CD4-positive, alpha-beta T cell (primary cell): ENCODE data around the gene C10orf71. TPM values are rescaled to one million over a fixed set of nuclear protein-coding genes. Genes with fewer than 3 reads are reported as not detected.

Source experiments
- ATAC-seq: fragments of 200-7000 bp; cut with Tn5 transposase; one replicate; pipeline ENCODE4 v1.10.0; 2022; ENCODE audit warnings: mild to moderate bottlenecking; ENCODE audit not compliant: poor library complexity
- CTCF ChIA-PET: fragments of 350-600 bp; sonication (Branson Sonifier 250); formaldehyde crosslinking; loops from one replicate; lab custom pipeline; 2021; ENCODE audit warnings: antibody characterized with exemption, inconsistent platforms; lab: Charles Lee
- POLR2A ChIA-PET: fragments of 350-600 bp; sonication (Branson Sonifier 250); formaldehyde crosslinking; loops from one replicate; lab custom pipeline; 2021; ENCODE audit warnings: antibody characterized with exemption, inconsistent platforms; lab: Charles Lee
- DNase-seq, 14 experiments: peaks; one replicate each; pipeline ENCODE4 v3.0.0-alpha.2; 2013 to 2020; ENCODE audit warnings: mixed read lengths in 2 of 14
- H3K27ac ChIP-seq, 2 donors: one replicate each; pipeline versions ENCODE4 v1.5.1 to v1.7.0; 2013; ENCODE audit warnings: low read length in 2 of 2, low read depth in 1 of 2, mild to moderate bottlenecking in 1 of 2
- H3K27me3 ChIP-seq, 2 experiments: 1 replicate in 1 of 2; 2 replicates in 1 of 2; pipeline versions ENCODE4 v1.6.1 to v1.7.0; 2013; ENCODE audit warnings: low read length in 2 of 2, control low read depth in 1 of 2, mild to moderate bottlenecking in 1 of 2, moderate library complexity in 1 of 2; ENCODE audit not compliant: insufficient read depth in 2 of 2, control insufficient read depth in 1 of 2
- H3K36me3 ChIP-seq: one replicate; pipeline ENCODE4 v1.6.1; 2013; ENCODE audit warnings: low read length, control low read depth; ENCODE audit not compliant: insufficient read depth
- H3K4me1 ChIP-seq: one replicate; pipeline ENCODE4 v1.6.1; 2013; ENCODE audit warnings: low read length, control low read depth; ENCODE audit not compliant: insufficient read depth
- H3K4me3 ChIP-seq: one replicate; pipeline ENCODE4 v1.5.1; 2013; ENCODE audit warnings: mild to moderate bottlenecking, low read length, moderate library complexity
- H3K9me3 ChIP-seq, 2 experiments: 1 replicate in 1 of 2; 2 replicates in 1 of 2; pipeline versions ENCODE4 v1.6.1 to v1.7.0; 2013; ENCODE audit warnings: low read length in 2 of 2, mild to moderate bottlenecking in 2 of 2, control low read depth in 1 of 2, moderate library complexity in 1 of 2; ENCODE audit not compliant: control insufficient read depth in 1 of 2, insufficient read depth in 1 of 2
- H3K27ac Mint-ChIP-seq: one replicate; pipeline ENCODE4 v1.8.0; 2020; ENCODE audit warnings: mixed read lengths
- H3K27me3 Mint-ChIP-seq: one replicate; pipeline ENCODE4 v1.8.0; 2021; ENCODE audit warnings: mixed read lengths
- H3K36me3 Mint-ChIP-seq: one replicate; pipeline ENCODE4 v1.8.0; 2021; ENCODE audit warnings: low read depth, mixed read lengths
- H3K4me1 Mint-ChIP-seq: one replicate; pipeline ENCODE4 v1.8.0; 2021; ENCODE audit warnings: low read depth, mixed read lengths
- H3K4me3 Mint-ChIP-seq: one replicate; pipeline ENCODE4 v1.8.0; 2020; ENCODE audit warnings: mild to moderate bottlenecking, mixed read lengths
- H3K9me3 Mint-ChIP-seq: one replicate; pipeline ENCODE4 v1.8.0; 2020; ENCODE audit warnings: mixed read lengths
- CTCF ChIP-seq: fragments of 200-600 bp; IDR thresholded peaks from one replicate; pipeline ENCODE4 v1.8.0; 2022; ENCODE audit warnings: antibody characterized with exemption, mild to moderate bottlenecking
- intact Hi-C, 2 experiments: fragments of 100-400 bp; cut with DNase I in 1 of 2; cut with micrococcal nuclease in 1 of 2; formaldehyde crosslinking; loops; one replicate each; pipeline versions ENCODE4 v1.15.1 to v1.9.0; 2023 to 2025; cut with DNase I, micrococcal nuclease
- total RNA-seq, 174 experiments: library from RNA in 2 of 174; stranded (reverse) in 2 of 174; gene quantifications; one replicate each; pipeline ENCODE4 v1.2.3 and lab custom pipeline; 2021 to 2026

C10orf71 gene
- total RNA-seq, 2 experiments from 2014 or later, result not detected

- H3K27me3 Mint-ChIP-seq, result peaks cover 10% of the 10 kb centered on the region
- peaks cover 0 to under 1% of the 10 kb centered on the region in 2 experiments for H3K27me3 ChIP-seq
- DNase-seq (no peak), ATAC-seq (no peak)
- no peak overlapping the region for H3K27ac ChIP-seq
- H3K36me3 Mint-ChIP-seq, result no peaks in the 10 kb centered on the region
- no peak overlapping the region for H3K27ac Mint-ChIP-seq
- peaks cover 14% of the 10 kb centered on the region for H3K9me3 Mint-ChIP-seq
- ChIA-PET POLR2A (no interaction called here), CTCF (no interaction called here)
- H3K4me1 ChIP-seq, result no peaks in the 10 kb centered on the region
- H3K9me3 ChIP-seq, result peaks cover 0 to 7% of the 10 kb centered on the region in 2 experiments
- intact Hi-C loops, result no loop called here
- H3K4me1 Mint-ChIP-seq, result no peaks in the 10 kb centered on the region
- no peak overlapping the region for H3K4me3 ChIP-seq
- TF ChIP-seq CTCF, result no peak
- no peaks in the 10 kb centered on the region for H3K36me3 ChIP-seq
- H3K4me3 Mint-ChIP-seq, result no peak overlapping the region
Measured at GRCh38 chr10:49270565-49270964, 28.4 kb upstream of the C10orf71 start.

- no peaks in the 10 kb centered on the region for H3K4me1 ChIP-seq
- ChIA-PET POLR2A (no interaction called here), CTCF (no interaction called here)
- H3K4me3 ChIP-seq, result no peak overlapping the region
- Mint-ChIP-seq H3K27me3 (peaks cover 10% of the 10 kb centered on the region), H3K9me3 (peaks cover 6% of the 10 kb centered on the region), H3K36me3 (no peaks in the 10 kb centered on the region), H3K27ac (no peak overlapping the region), H3K4me1 (no peaks in the 10 kb centered on the region), H3K4me3 (no peak overlapping the region)
- H3K9me3 ChIP-seq, result peaks cover 0 to 3% of the 10 kb centered on the region in 2 experiments
- DNase-seq (no peak), ATAC-seq (no peak)
- H3K27me3 ChIP-seq, result peaks cover 0 to 2% of the 10 kb centered on the region in 2 experiments
- no peak overlapping the region for H3K27ac ChIP-seq
- no peaks in the 10 kb centered on the region for H3K36me3 ChIP-seq
- TF ChIP-seq CTCF, result no peak
- intact Hi-C loops, result no loop called here
Measured at GRCh38 chr10:49271346-49271745, 27.6 kb upstream of the C10orf71 start.

GRCh38 chr10:49272251-49273081 lies 26.5 kb upstream of the C10orf71 start:
- Mint-ChIP-seq H3K36me3 (no peaks in the 10 kb centered on the region), H3K27ac (no peak overlapping the region), H3K27me3 (peaks cover 10% of the 10 kb centered on the region), H3K4me3 (no peak overlapping the region), H3K4me1 (no peaks in the 10 kb centered on the region), H3K9me3 (peaks cover 4% of the 10 kb centered on the region)
- no peaks in the 10 kb centered on the region for H3K36me3 ChIP-seq
- ATAC-seq (no peak), DNase-seq (peak in 2 of 14 experiments; percentile 30 to 51)
- CTCF ChIA-PET, result no interaction called here
- H3K9me3 ChIP-seq, result no peaks in the 10 kb centered on the region
- H3K27ac ChIP-seq, result no peak overlapping the region
- no peaks in the 10 kb centered on the region for H3K4me1 ChIP-seq
- POLR2A ChIA-PET, result no interaction called here
- no peak for TF ChIP-seq CTCF
- H3K4me3 ChIP-seq, result no peak overlapping the region
- peaks cover 0 to 2% of the 10 kb centered on the region in 2 experiments for H3K27me3 ChIP-seq
- intact Hi-C loops, result no loop called here
